ENCODE results near the gene SLC41A2.

Gene SLC41A2, protein sequence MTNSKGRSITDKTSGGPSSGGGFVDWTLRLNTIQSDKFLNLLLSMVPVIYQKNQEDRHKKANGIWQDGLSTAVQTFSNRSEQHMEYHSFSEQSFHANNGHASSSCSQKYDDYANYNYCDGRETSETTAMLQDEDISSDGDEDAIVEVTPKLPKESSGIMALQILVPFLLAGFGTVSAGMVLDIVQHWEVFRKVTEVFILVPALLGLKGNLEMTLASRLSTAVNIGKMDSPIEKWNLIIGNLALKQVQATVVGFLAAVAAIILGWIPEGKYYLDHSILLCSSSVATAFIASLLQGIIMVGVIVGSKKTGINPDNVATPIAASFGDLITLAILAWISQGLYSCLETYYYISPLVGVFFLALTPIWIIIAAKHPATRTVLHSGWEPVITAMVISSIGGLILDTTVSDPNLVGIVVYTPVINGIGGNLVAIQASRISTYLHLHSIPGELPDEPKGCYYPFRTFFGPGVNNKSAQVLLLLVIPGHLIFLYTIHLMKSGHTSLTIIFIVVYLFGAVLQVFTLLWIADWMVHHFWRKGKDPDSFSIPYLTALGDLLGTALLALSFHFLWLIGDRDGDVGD

DNA sequence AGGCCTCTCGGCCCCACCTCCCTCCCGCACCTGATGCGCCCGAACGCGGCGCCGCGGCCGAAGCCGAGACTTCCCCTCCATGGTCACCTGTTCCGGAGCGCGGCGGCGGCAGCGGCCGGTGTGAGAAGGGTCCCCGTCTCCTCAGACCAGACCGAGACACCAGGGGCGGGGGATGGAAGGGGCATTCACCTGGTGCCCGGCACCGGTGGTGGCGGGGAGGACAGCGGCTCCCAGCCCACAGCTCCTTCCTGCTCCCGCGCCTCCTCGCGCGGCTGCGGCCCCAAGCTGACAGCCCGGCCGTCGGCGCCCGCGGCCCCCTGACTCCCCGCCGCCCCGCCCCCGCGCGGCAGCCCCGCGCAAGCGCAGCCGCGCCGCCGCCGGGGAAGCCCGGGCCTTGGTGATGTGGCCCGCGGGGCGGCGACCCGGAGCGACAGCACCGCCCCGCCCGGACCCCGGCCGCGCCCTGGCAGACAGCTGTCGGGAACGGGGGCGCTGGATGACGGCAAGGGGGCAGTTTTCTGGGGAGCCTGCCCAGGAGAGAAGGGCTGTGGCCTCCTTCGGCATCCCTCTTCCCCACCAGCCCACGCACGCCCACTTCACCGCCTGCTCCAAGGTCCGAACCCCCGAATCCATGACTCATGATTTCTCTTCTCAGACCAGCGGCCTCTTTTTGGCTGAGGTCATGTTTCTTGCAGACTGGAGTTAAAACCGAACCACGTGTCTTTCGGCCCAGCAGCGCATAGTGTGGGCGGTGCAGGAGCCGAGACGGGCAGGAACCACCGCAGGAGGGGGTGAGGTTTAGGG, at the start of gene SLC41A2:
SLC41A2 (minus strand) TSS at position 290 of the 804 bp plus-strand sequence. CDS start 29,763 bp downstream, outside the sequence.
- H3K4me3 ChIP-seq (ENCODE audit: low read depth, low read length): peak within 1 kb of the TSS; percentile 94
- ChIA-PET POLR2A (interaction anchor here (0.5 to 2.5 kb wide), 5 partner anchors 15 to 51 kb away, joined by 3 to 12 read pairs (median 3); partner anchors contain the start of gene NOPCHAP1), CTCF (interaction anchor here (0.6 to 1.1 kb wide), 2 partner anchors 165 to 940 kb away, joined by 3 to 4 read pairs; no protein-coding TSS in a partner anchor)
- peaks cover 21% of the 10 kb centered on the region for H3K4me1 ChIP-seq (ENCODE audit: control insufficient read depth, insufficient read depth, low read length)
- H3K9me3 ChIP-seq (ENCODE audit: control insufficient read depth, insufficient read depth, low read depth, low read length): no peaks in the 10 kb centered on the region
- H3K27ac ChIP-seq (ENCODE audit: extremely low read depth, low read depth, low read length): peak within 1 kb of the TSS; percentile 85
- no peaks in the 10 kb centered on the region for H3K36me3 ChIP-seq (ENCODE audit: control insufficient read depth in 2 of 2, insufficient read depth in 1 of 2, low read length in 2 of 2)
- TF ChIP-seq ZXDB (tag by site-specific recombination; IDR thresholded peaks at IDR 0.05) (peak; percentile 85), ZNF138 (tag by site-specific recombination; IDR thresholded peaks at IDR 0.05; ENCODE audit: borderline replicate concordance) (no peak), ZNF768 (tag by site-specific recombination; IDR thresholded peaks at IDR 0.05) (no peak; the same call in 1 of the 2 replicates), SETDB1 (IDR thresholded peaks at IDR 0.05; ENCODE audit: insufficient read length, low read length) (no peak), ZNF514 (tag by site-specific recombination; IDR thresholded peaks at IDR 0.05) (no peak), ZNF501 (tag by site-specific recombination; IDR thresholded peaks at IDR 0.05) (peak; percentile 53; the same call in 1 of the 2 replicates), GLI4 (tag by site-specific recombination; IDR thresholded peaks at IDR 0.05) (no peak), TCF7L2 (IDR thresholded peaks at IDR 0.05; ENCODE audit: borderline replicate concordance, low read depth, low read length) (no peak), MEIS1 (CRISPR knock-in tag; IDR thresholded peaks at IDR 0.05; ENCODE audit: borderline replicate concordance) (no peak), ZFP69B (tag by site-specific recombination; IDR thresholded peaks at IDR 0.05) (peak; percentile 27), ZNF341 (tag by site-specific recombination; IDR thresholded peaks at IDR 0.05; ENCODE audit: low read depth) (peak; percentile 35), ZNF266 (tag by site-specific recombination; IDR thresholded peaks at IDR 0.05; ENCODE audit: low read depth) (no peak), ZNF23 (tag by site-specific recombination; IDR thresholded peaks at IDR 0.05; ENCODE audit: borderline replicate concordance) (no peak), ZNF121 (tag by site-specific recombination; IDR thresholded peaks at IDR 0.05) (no peak), ZNF302 (tag by site-specific recombination; IDR thresholded peaks at IDR 0.05; ENCODE audit: low read depth) (no peak), SP3 (tag by site-specific recombination; IDR thresholded peaks at IDR 0.05) (peak; percentile 81), ZNF660 (tag by site-specific recombination; IDR thresholded peaks at IDR 0.05) (peak; percentile 72), ZNF658 (tag by site-specific recombination; IDR thresholded peaks at IDR 0.05) (no peak), ZNF10 (tag by site-specific recombination; IDR thresholded peaks at IDR 0.05) (peak; percentile 85), ZFP41 (tag by site-specific recombination; IDR thresholded peaks at IDR 0.05; ENCODE audit: borderline replicate concordance) (no peak), ZNF394 (tag by site-specific recombination; IDR thresholded peaks at IDR 0.05; ENCODE audit: borderline replicate concordance) (no peak), ZFP3 (tag by site-specific recombination; IDR thresholded peaks at IDR 0.05; ENCODE audit: low read depth) (no peak), ZNF561 (tag by site-specific recombination; IDR thresholded peaks at IDR 0.05; ENCODE audit: borderline replicate concordance) (peak; percentile 22; the same call in 1 of the 2 replicates), ZNF2 (tag by site-specific recombination; IDR thresholded peaks at IDR 0.05) (peak; percentile 13; the same call in 1 of the 2 replicates), ZNF843 (tag by site-specific recombination; IDR thresholded peaks at IDR 0.05) (peak; percentile 54; the same call in 1 of the 2 replicates), ZNF596 (tag by site-specific recombination; IDR thresholded peaks at IDR 0.05) (peak; percentile 34; the same call in 1 of the 2 replicates), WT1 (tag by site-specific recombination; IDR thresholded peaks at IDR 0.05) (peak; percentile 8; the same call in 1 of the 2 replicates), ZNF777 (tag by site-specific recombination; IDR thresholded peaks at IDR 0.05; ENCODE audit: borderline replicate concordance) (no peak), ZNF510 (tag by site-specific recombination; IDR thresholded peaks at IDR 0.05; ENCODE audit: insufficient replicate concordance) (no peak), OVOL3 (tag by site-specific recombination; IDR thresholded peaks at IDR 0.05) (peak; percentile 42; the same call in 1 of the 2 replicates), SCRT2 (tag by site-specific recombination; IDR thresholded peaks at IDR 0.05) (peak; percentile 97), ZBTB17 (tag by site-specific recombination; IDR thresholded peaks at IDR 0.05) (peak; percentile 70), OSR2 (tag by site-specific recombination; IDR thresholded peaks at IDR 0.05) (peak; percentile 6; the same call in 1 of the 2 replicates)
- TF ChIP-seq, protein P1, sequence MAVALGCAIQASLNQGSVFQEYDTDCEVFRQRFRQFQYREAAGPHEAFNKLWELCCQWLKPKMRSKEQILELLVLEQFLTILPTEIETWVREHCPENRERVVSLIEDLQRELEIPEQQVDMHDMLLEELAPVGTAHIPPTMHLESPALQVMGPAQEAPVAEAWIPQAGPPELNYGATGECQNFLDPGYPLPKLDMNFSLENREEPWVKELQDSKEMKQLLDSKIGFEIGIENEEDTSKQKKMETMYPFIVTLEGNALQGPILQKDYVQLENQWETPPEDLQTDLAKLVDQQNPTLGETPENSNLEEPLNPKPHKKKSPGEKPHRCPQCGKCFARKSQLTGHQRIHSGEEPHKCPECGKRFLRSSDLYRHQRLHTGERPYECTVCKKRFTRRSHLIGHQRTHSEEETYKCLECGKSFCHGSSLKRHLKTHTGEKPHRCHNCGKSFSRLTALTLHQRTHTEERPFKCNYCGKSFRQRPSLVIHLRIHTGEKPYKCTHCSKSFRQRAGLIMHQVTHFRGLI (tag by site-specific recombination; IDR thresholded peaks at IDR 0.05): peak; percentile 48
- TF ChIP-seq, protein P2, sequence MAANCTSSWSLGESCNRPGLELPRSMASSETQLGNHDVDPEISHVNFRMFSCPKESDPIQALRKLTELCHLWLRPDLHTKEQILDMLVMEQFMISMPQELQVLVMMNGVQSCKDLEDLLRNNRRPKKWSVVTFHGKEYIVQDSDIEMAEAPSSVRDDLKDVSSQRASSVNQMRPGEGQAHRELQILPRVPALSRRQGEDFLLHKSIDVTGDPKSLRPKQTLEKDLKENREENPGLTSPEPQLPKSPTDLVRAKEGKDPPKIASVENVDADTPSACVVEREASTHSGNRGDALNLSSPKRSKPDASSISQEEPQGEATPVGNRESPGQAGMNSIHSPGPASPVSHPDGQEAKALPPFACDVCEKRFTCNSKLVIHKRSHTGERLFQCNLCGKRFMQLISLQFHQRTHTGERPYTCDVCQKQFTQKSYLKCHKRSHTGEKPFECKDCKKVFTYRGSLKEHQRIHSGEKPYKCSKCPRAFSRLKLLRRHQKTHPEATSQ (tag by site-specific recombination; IDR thresholded peaks at IDR 0.05): peak; percentile 54; the same call in 1 of the 2 replicates

Data from HEK293 (cell line).